Naive B cell (primary cell): ENCODE results near the gene TTC33. TPM values are rescaled to one million over a fixed set of nuclear protein-coding genes. Genes with fewer than 3 reads are reported as not detected.
A peak's percentile ranks its signal among the peaks of the same experiment; 100 is the strongest.
"Not testable (repeated sequence)": the region's sequence is repeated elsewhere in the genome, so short reads cannot be mapped to it uniquely, and the experiment has no call there.

Source experiments
- ATAC-seq, 2 donors: fragments of 150-1000 bp; cut with Tn5 transposase; 2 replicates each; pipeline ENCODE4 v1.10.0; 2021; ENCODE audit warnings: low read depth in 2 of 2, mild to moderate bottlenecking in 2 of 2, moderate library complexity in 2 of 2
- DNase-seq: peaks from one replicate; pipeline ENCODE4 v3.0.0; 2022
- H3K27ac Mint-ChIP-seq, 6 donors: one replicate each; pipeline ENCODE4 v1.8.0; 2020 to 2022; ENCODE audit warnings: mild to moderate bottlenecking in 6 of 6, mixed read lengths in 6 of 6, moderate library complexity in 5 of 6, inconsistent platforms in 2 of 6
- H3K27me3 Mint-ChIP-seq, 3 donors: one replicate each; pipeline ENCODE4 v1.8.0; 2021 to 2022; ENCODE audit warnings: mixed read lengths in 3 of 3, mild to moderate bottlenecking in 1 of 3
- H3K36me3 Mint-ChIP-seq, 2 donors: one replicate each; pipeline ENCODE4 v1.8.0; 2020 to 2022; ENCODE audit warnings: mixed read lengths in 2 of 2, inconsistent platforms in 1 of 2, mild to moderate bottlenecking in 1 of 2
- H3K4me1 Mint-ChIP-seq, 3 donors: one replicate each; pipeline ENCODE4 v1.8.0; 2020 to 2022; ENCODE audit warnings: mixed read lengths in 3 of 3, inconsistent platforms in 1 of 3, mild to moderate bottlenecking in 1 of 3, moderate library complexity in 1 of 3
- H3K4me3 Mint-ChIP-seq, 8 donors: one replicate each; pipeline ENCODE4 v1.8.0; 2020 to 2022; ENCODE audit warnings: mild to moderate bottlenecking in 8 of 8, mixed read lengths in 8 of 8, moderate library complexity in 8 of 8, inconsistent platforms in 2 of 8
- H3K9me3 Mint-ChIP-seq, 7 donors: one replicate each; pipeline ENCODE4 v1.8.0; 2020 to 2022; ENCODE audit warnings: mixed read lengths in 7 of 7, mild to moderate bottlenecking in 5 of 7, inconsistent platforms in 2 of 7, moderate library complexity in 1 of 7
- polyA plus RNA-seq, 6 donors: library from polyadenylated mRNA; unstranded; fragments of 300-500 nt; fragmentation: Illumina TruSeq; gene quantifications; one replicate each; pipeline ENCODE4 v1.2.3, GENCODE V29; 2021; ENCODE audit warnings: low read depth in 6 of 6

Gene TTC33
- polyA plus RNA-seq, 6 donors from 2014 or later = 14.6 to 21.6 (median 18.9) TPM

DNA sequence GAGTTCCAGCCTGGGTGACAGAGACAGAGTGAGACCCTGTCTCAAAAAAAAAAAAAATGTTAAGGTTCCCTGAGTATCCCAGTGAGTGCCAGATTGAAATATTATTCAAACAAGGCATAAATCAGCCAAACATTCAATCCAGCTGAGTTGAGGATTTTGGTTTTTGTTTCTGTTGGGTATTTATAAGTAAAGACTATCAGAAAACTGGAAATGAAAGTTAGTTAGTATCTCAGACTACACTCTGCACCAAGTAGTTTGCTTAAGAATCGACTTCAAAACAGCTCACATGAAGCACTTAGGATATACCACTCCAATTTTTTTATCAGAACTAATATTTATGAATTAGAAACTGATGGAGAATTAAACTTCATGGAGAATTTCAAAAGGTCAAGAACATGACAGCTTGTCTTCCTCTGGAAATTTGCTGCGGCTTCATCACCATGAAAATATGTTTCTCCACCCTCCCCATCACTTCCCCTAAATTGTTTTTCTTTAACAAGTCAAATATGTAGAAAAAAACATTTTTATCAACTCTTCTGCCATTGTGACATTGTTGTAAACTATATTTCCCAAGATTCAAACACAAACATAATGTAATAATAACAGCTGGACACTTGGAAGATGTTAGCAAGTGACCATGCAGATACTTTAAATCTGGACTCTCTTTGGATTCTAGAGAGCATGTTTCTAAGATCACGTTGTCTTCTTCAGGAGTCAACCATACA lies 186.1 kb downstream of the TTC33 start:
- H3K27ac Mint-ChIP-seq = peak overlapping the region in 5 of 6 donors; percentile 2 to 59 (median 15)
- peaks cover 0 to 6% (median 0%) of the 10 kb centered on the region in 3 donors for H3K27me3 Mint-ChIP-seq
- H3K4me1 Mint-ChIP-seq = peaks cover 16 to 30% (median 30%) of the 10 kb centered on the region in 3 donors
- no peaks in the 10 kb centered on the region for H3K36me3 Mint-ChIP-seq
- H3K4me3 Mint-ChIP-seq = peak overlapping the region in 7 of 8 donors; percentile 21 to 81 (median 59)
- peaks cover 0 to 2% (median 0%) of the 10 kb centered on the region in 7 donors for H3K9me3 Mint-ChIP-seq
- peak; percentile 23 for DNase-seq
- ATAC-seq = peak; percentile 75 to 78

DNA sequence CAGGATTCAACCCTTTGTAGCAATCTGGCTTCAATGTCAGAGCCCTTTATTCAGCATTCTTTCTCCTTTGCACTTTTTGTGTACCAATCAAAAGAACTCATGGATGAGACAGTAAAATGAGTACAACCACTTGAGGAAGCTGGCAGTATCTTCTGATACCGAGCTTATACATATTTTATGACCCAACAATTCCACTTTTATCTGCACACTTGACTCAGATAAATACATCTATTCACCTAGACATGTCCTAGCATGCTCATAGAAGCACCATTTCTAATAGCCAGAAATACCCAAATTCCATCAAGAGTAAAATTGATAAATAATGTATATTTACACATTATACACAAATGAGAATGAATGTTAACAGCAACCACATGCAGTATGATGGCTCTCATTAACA lies 187.2 kb downstream of the TTC33 start:
- Mint-ChIP-seq H3K27me3 (peaks cover 0 to 6% (median 0%) of the 10 kb centered on the region in 3 donors), H3K4me1 (peaks cover 17 to 38% (median 31%) of the 10 kb centered on the region in 3 donors), H3K36me3 (no peaks in the 10 kb centered on the region), H3K4me3 (peak overlapping the region in 4 of 8 donors; percentile 21 to 48 (median 24)), H3K9me3 (peaks cover 0 to 2% (median 0%) of the 10 kb centered on the region in 7 donors), H3K27ac (no peak overlapping the region)
- ATAC-seq = no peak
- DNase-seq = no peak

DNA sequence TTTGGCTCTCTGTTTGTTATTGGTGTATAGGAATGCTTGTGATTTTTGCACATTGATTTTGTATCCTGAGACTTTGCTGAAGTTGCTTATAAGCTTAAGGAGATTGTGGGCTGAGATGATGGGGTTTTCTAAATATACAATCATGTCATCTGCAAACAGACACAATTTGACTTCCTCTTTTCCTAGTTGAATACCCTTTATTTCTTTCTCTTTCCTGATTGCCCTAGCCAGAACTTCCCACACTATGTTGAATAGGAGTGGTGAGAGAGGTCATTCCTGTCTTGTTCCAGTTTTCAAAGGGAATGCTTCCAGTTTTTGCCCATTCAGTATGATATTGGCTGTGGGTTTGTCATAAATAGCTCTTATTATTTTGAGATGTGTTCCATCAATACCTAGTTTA lies 192.6 kb downstream of the TTC33 start:
- peak overlapping the region in 4 of 8 donors; percentile 4 to 63 (median 25) for H3K4me3 Mint-ChIP-seq
- not testable (repeated sequence) for H3K27me3 Mint-ChIP-seq, H3K27ac Mint-ChIP-seq, H3K36me3 Mint-ChIP-seq, H3K9me3 Mint-ChIP-seq, ATAC-seq, DNase-seq
- H3K4me1 Mint-ChIP-seq = peaks cover 7 to 21% (median 12%) of the 10 kb centered on the region in 3 donors

DNA sequence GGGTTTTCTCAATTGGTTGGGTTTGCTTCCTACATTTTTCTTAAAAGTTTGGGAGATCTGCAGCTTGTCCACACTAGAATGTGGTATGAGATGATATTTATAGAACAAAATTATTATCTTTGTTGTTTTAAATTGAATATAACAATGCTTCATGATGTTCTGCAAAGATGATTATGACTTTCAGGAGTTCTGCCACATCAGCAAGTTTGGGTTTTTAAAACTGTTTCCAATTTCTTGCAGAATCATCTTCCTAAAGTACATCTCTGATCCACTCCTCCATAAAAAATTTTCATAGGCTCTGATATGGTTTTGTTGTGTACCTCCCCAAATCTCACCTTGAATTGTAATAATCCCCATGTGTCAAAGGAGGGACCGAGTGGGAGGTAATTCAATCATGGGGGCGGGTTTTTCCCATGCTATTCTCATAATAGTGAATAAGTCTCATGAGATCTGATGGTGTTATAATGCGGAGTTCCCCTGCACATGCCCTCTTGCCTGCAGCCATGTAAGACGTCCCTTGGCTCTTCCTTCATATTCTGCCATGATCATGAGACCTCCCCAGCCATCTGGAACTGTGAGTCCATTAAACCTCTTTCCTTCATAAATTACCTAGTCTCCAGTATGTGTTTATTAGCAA lies 195.2 kb downstream of the TTC33 start:
- peak overlapping the region in 1 of 6 donors; percentile 79 for H3K27ac Mint-ChIP-seq

DNA sequence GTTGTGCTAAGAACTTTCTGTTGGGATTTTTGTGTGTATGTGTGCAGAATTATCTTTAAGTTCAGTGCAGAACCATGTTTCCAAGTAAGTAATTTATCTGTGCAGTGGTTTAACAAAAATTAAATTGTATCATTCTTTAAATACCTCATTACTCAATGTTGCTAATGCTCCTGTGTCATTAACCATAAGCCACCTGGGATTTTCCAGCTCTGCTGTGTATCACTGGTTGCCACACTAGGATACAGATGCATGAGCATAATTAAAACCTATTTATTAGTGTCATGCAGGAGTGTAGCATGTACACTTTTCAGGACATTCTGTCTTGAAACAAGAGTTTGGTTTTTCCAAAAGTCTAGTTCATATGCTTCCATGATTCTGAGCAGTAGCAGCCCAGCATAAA lies 196.5 kb downstream of the TTC33 start:
- Mint-ChIP-seq H3K27ac (no peak overlapping the region), H3K9me3 (peaks cover 0 to 8% (median 1%) of the 10 kb centered on the region in 7 donors), H3K27me3 (no peaks in the 10 kb centered on the region), H3K4me3 (no peak overlapping the region), H3K4me1 (peaks cover 7 to 20% (median 12%) of the 10 kb centered on the region in 3 donors), H3K36me3 (no peaks in the 10 kb centered on the region)
- no peak for DNase-seq
- ATAC-seq = no peak

More for the DNA sequence above, 195.2 kb downstream of the TTC33 start:
- Mint-ChIP-seq H3K4me3 (no peak overlapping the region), H3K4me1 (peaks cover 7 to 21% (median 12%) of the 10 kb centered on the region in 3 donors), H3K9me3 (peaks cover 0 to 8% (median 1%) of the 10 kb centered on the region in 7 donors), H3K27me3 (no peaks in the 10 kb centered on the region), H3K36me3 (no peaks in the 10 kb centered on the region)
- DNase-seq = no peak
- no peak for ATAC-seq

DNA sequence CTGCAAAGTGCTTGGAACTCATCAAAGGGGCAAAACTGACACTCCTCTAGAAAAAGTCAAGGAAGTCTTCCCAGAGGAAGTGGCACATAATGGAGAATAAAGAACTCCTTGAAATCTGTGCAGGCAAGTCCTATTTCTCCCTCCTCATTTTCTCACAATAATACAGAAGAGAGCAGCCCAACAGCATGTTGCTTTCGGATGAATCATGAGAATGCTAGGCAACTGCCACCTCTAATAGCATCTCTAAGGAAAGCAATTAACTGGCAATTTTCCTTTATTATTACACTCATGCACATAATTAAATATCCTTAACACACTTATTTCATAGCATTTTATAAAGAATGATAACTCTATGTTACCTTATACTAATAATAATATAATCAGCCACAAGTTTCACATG lies 198.3 kb downstream of the TTC33 start:
- Mint-ChIP-seq H3K36me3 (no peaks in the 10 kb centered on the region), H3K4me1 (peaks cover 0 to 2% (median under 1%) of the 10 kb centered on the region in 3 donors), H3K27ac (no peak overlapping the region), H3K27me3 (no peaks in the 10 kb centered on the region), H3K9me3 (peaks cover 0 to 4% (median 0%) of the 10 kb centered on the region in 7 donors), H3K4me3 (no peak overlapping the region)
- no peak for DNase-seq
- no peak for ATAC-seq

DNA sequence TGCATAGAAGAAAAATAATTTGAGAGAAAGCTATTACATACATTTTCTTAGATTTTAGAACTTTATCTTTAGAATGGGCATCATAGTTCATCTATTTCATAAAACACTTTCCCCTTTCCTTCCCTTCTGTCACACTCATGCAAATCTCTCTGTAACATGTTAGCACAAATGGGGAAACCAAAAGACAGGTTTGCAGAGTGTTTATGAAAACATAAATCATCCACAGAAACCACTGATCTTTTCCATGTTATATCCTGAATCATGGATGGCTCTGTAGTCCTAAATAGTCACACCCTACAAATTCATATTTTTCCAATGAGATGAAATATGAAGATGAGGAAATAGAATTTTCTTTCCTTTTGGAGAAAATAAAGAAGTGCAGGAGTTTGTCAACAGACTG lies 198.9 kb downstream of the TTC33 start:
- Mint-ChIP-seq H3K27ac (no peak overlapping the region), H3K4me3 (no peak overlapping the region), H3K9me3 (peaks cover 0 to 2% (median 0%) of the 10 kb centered on the region in 7 donors), H3K4me1 (no peaks in the 10 kb centered on the region), H3K27me3 (no peaks in the 10 kb centered on the region), H3K36me3 (no peaks in the 10 kb centered on the region)
- ATAC-seq (no peak), DNase-seq (no peak)

DNA sequence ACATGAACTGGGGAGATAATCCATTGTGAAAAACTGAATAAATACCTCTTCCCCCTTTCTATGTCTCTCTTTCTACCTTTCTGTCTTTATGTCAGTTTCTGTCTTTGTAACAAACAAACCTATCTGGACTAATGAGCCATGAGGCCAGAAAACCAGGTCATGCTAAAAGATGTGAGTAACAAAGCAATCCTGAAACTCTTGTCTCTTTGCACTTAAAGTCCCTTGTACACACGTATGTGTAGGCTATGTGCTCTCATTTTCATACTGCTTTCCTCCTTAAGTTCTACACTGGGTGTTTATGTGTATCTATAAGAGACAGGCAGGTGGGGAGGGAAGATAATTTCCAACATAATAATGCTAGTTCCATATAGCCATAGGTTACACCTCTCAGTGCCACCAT lies 199.9 kb downstream of the TTC33 start:
- H3K9me3 Mint-ChIP-seq = peaks cover 0 to 2% (median 0%) of the 10 kb centered on the region in 7 donors
- no peaks in the 10 kb centered on the region for H3K36me3 Mint-ChIP-seq
- no peak overlapping the region for H3K27ac Mint-ChIP-seq
- DNase-seq (no peak), ATAC-seq (no peak)
- no peaks in the 10 kb centered on the region for H3K27me3 Mint-ChIP-seq
- no peak overlapping the region for H3K4me3 Mint-ChIP-seq
- no peaks in the 10 kb centered on the region for H3K4me1 Mint-ChIP-seq

DNA sequence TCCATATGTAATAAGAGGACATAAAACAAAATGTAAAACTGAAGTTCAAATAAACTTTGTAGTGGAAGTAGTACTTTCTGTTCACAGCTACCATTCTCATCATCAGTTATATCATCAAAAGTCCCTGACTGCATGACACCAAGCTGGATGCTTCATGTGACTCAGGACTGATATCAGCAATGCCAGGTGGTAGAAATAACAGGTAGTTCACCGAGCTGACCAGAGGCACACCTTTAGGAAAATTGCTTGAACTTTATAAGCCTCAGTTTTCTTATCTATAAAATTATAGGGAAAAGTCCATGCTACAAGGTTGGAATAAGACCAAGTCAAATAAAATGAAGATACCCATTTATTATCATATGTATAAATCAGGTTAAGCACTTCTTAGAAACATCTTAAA lies 200.9 kb downstream of the TTC33 start:
- no peak overlapping the region for H3K27ac Mint-ChIP-seq
- no peaks in the 10 kb centered on the region for H3K9me3 Mint-ChIP-seq
- DNase-seq = no peak
- ATAC-seq = no peak
- no peaks in the 10 kb centered on the region for H3K36me3 Mint-ChIP-seq
- H3K27me3 Mint-ChIP-seq = no peaks in the 10 kb centered on the region
- H3K4me1 Mint-ChIP-seq = no peaks in the 10 kb centered on the region
- H3K4me3 Mint-ChIP-seq = no peak overlapping the region

DNA sequence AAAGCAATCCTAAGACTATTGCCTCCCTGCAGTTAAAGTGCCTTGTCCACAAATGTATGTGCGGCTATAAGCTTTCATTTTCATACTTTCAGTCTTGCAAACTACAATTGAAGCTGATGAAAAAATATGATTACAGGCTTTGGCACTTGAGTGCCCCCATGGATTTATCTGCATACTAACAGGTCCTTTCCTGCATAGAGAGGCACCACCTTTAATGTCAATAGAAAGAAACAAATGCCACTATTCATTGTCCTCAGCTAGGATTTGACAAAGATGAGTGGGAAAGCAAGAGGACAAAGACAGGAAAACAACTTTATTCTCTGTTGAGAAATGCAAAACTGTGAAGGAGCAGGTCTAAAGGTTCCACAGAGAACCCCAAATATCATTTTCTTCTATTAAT lies 201.7 kb downstream of the TTC33 start:
- DNase-seq (no peak), ATAC-seq (no peak)
- Mint-ChIP-seq H3K9me3 (peaks cover 0 to 1% (median 0%) of the 10 kb centered on the region in 7 donors), H3K36me3 (no peaks in the 10 kb centered on the region), H3K4me3 (no peak overlapping the region), H3K27me3 (no peaks in the 10 kb centered on the region), H3K4me1 (no peaks in the 10 kb centered on the region), H3K27ac (no peak overlapping the region)

DNA sequence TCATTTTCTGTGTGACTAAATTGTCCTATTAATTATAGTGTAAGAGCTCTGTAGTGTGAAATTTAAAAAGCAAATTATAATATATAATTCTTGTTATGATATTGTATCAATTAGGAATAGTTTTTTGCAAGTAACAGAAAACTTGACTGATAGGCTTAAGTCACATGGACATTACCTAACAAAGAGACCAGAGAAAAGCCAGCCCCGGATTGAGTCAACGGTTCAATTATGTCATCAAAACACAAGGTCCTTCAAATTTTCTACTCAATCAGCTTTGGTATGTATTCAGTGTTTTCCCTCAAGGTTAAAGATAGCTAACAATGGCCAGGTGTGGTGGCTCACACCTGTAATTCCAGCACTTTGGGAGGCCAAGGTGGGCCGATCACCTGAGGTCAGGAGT lies 202.8 kb downstream of the TTC33 start:
- no peaks in the 10 kb centered on the region for H3K4me1 Mint-ChIP-seq
- H3K27me3 Mint-ChIP-seq = no peaks in the 10 kb centered on the region
- ATAC-seq (no peak), DNase-seq (no peak)
- H3K36me3 Mint-ChIP-seq = no peaks in the 10 kb centered on the region
- H3K27ac Mint-ChIP-seq = no peak overlapping the region
- peaks cover 0 to 1% (median 0%) of the 10 kb centered on the region in 7 donors for H3K9me3 Mint-ChIP-seq
- H3K4me3 Mint-ChIP-seq = no peak overlapping the region

DNA sequence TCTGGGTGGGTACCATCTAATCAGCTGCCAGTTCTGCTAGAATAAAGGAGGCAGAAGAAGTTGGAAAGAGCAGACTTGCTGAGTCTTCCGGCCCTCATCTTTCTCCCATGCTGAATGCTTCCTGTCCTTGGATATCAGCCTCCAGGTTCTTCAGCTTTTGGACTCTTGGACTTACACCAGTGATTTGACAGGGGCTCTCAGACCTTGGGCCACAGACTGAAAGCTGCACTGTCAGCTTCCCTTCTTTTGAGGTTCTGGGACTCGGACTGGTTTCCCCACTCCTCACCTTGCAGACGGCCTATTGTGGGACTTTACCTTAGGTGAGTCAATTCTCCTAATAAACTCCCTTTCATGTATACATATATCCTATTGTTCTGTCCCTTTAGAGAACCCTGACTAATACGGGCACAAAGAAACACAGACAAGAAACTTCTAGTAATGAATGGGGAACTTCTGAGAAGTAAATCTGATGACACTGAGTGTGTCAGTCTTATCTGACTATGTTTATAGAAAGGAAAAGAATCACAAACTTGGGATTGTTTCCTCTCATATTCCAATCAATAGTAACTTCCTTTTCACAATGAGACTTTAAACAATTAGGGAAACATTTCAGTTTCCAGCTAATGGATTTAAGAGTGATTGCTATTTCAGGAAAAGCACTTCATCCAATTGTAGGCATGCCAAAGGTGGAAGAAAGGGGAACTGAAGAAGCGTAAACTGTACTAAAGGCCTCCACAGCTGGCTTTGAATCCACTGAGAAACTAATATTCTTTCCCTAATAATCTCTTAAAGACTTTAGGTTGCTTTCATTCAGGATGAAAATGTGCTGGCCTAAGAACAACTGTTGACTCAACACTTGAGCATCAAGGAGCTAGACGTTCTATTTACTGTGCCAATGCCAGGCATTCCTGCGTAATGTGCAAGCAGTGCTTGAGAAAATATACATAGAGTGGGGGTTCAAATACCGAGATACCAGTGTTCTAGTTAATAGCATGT lies 204.0 kb downstream of the TTC33 start:
- H3K27ac Mint-ChIP-seq = peak overlapping the region in 1 of 6 donors; percentile 44
- peaks cover 0 to 1% (median 0%) of the 10 kb centered on the region in 7 donors for H3K9me3 Mint-ChIP-seq
- no peaks in the 10 kb centered on the region for H3K4me1 Mint-ChIP-seq
- ATAC-seq (no peak), DNase-seq (no peak)
- H3K36me3 Mint-ChIP-seq = no peaks in the 10 kb centered on the region
- H3K27me3 Mint-ChIP-seq = no peaks in the 10 kb centered on the region
- no peak overlapping the region for H3K4me3 Mint-ChIP-seq

DNA sequence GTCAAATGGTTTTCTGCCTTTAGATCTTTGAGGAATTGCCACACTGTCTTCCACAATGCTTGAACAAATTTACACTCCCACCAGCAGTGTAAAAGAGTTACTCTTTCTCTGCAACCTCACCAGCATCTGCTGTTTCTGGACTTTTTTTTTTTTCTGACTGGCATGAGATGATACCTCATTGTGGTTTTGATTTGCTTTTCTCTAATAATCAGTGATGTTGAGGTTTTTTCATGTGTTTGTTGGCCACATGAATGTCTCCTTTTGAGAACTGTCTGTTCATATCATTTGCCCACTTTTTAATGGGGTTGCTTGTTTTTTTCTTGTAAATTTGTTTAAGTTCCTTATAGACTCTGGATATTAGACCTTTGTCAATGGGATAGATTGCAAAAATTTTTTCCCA lies 205.3 kb downstream of the TTC33 start:
- Mint-ChIP-seq H3K27me3 (no peaks in the 10 kb centered on the region), H3K9me3 (peaks cover 0 to 1% (median 0%) of the 10 kb centered on the region in 7 donors), H3K27ac (peak overlapping the region in 1 of 6 donors; percentile 27), H3K4me3 (no peak overlapping the region), H3K36me3 (no peaks in the 10 kb centered on the region), H3K4me1 (no peaks in the 10 kb centered on the region)
- ATAC-seq (no peak), DNase-seq (no peak)
